HG03565 (cell line): ENCODE data around the gene LCK.

Source experiments
- ATAC-seq: cut with Tn5 transposase; IDR thresholded peaks from one replicate; pipeline ENCODE4 v1.9.1; 2021; ENCODE audit warnings: mild to moderate bottlenecking, moderate library complexity; ENCODE audit not compliant: unreplicated experiment

Gene LCK

GRCh38 chr1:32250893-32251716 is at the start of gene LCK:
LCK (plus strand) TSS chr1:32251265; CDS start chr1:32274330, 23,065 bp downstream.
- no peak for ATAC-seq

DNA sequence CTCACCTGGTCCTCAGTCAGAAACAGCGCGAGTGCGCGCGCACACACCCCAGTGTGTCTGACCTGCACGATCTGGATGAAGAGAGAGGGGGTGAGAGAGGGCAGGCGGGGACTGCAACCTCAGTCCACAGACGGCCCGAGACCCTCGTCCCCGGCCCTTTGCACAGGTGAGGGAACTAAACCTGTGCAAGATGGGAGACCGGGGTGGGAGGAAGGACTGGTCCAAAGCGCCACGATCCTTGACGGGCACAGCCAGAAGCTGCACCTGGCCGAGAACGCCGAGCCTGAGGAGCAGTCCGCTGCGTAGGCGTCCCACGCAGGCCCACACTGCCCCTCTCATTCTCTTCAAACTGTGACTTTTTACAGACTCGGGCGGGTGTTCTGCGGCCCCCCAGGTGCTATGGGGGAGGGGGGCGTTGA is 46.1 kb upstream of the LCK start:
- no peak for ATAC-seq

- peak; percentile 60 for ATAC-seq
These were observed 45.4 kb upstream of the LCK start, which contains the start of gene IQCC for GRCh38 chr1:32205401-32206370. IQCC (plus strand) TSS chr1:32205671; CDS start chr1:32205682, 11 bp downstream.

GRCh38 chr1:32208469-32208868 is 42.6 kb upstream of the LCK start:
- no peak for ATAC-seq

DNA sequence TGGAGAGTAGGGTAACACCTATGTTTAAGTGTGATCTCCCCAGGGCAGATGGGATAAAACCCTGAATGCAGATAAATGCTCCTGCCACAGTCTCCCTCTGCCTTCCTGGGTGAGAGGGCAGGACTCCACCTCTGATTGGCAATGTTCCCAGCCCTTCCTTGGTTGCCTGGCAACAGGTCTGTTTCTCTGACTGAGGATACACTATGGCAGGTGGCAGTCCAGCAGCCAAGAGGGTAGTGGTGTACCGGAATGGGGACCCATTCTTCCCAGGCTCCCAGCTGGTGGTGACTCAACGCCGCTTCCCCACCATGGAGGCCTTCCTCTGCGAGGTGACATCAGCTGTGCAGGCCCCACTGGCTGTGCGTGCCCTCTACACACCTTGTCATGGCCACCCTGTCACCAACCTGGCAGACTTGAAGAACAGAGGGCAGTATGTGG is 42.2 kb upstream of the LCK start, which contains the start of gene DCDC2B:
TSS of gene DCDC2B (plus strand) at position 199 of the 438 bp plus-strand sequence. CDS start at position 204, 5 bp downstream.
- no peak for ATAC-seq

DNA sequence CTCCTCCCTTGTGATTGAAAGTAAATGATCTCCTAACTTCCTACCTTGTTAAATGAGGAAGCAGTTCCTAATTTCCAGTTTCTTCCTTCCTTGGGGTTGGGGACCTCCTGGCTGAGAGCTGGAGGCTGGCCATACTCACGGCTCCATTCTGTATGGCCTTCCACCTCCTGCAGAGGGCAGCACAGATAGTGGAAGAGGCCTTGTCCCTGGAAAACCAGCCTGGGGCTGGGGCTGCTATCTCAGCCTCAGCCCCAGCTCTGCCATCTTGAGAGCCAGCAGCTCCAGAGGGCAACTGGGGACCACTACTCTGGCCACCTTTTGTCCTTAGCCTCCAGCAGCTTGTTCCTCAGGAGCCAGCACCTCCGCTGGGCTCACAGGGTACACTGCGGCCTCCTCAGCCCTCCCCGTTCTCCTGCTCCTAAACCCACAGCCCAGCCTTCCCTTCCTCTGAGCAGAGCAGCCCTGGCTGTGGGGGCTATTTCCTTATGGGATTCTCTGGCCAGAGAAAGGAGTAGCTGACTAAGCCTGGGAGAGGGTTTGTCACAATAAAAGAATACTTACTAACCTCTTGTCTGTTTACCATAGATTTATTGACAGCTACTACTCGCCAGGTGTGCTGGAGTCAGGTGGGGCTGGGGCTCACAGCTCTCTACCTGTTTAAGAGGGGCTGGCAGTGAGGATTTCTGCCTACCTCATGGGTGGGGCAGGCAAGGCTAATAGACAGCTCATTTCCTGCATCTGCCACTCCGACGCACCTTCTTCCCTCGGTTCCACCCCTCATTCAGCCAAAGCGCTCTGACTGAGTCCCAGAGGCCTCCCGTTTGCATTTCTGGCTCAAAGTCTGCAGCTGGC is 35.2 kb upstream of the LCK start:
- ATAC-seq, result no peak

DNA sequence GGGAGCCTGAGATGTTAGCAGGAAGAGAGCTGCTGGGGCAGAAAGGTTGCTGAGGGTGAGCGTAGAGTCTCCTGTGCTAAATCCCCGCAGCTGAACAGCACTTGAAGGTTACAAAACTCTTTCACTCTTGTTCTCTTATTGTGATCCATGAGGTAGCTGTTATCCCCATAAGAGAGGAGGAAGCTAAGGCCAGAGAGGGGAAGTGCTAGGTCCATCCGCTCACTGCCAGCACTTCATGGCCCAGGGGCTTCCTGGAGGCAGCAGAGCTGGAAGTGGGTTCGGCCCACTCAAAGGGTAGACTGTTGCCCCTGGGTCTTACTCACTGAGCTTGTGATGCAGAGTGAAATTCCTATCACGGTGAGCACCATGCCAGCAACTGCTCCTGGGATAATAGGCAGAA is 34.5 kb upstream of the LCK start:
- ATAC-seq, result no peak

GRCh38 chr1:32219022-32219421 is 32.0 kb upstream of the LCK start:
- ATAC-seq, result no peak

- ATAC-seq, result no peak
These were observed 30.1 kb upstream of the LCK start for GRCh38 chr1:32220746-32221580.

GRCh38 chr1:32221581-32221979 is 29.5 kb upstream of the LCK start:
- no peak for ATAC-seq

DNA sequence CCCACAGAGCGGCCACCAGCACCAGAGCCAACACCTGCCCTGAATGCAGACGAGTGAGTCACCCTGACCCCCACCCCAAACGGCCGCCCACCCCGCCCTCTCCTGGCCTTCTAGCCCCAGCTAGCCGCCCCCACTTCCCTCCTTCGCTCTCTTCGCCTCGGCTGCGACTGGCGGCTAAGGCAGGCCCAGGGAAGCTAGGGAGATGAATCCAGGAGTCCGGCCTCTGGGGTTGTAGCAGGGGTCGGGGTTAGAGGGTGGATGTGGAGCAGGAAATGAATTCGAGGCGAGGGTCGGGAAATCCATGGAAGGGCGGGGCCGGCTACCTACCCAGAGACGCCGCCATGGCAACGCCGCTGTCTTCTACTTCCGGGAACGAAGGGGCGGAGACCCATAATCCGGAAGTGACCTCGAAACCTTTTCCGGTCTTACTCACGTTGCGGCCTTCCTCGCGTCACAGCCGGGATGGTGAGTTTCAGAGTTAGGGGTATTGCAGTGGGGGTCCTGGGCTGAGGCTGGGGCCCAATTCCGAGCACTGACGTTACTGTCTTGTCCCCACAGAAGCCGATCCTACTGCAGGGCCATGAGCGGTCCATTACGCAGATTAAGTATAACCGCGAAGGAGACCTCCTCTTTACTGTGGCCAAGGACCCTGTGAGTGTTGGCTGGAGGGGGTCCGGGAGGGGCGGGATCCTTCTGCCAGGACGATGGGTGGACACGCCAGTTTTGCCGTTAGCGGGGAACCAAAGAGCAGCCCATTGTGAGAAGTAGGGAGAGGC is 28.9 kb upstream of the LCK start, which contains the start of the genes EIF3I and TMEM234:
TSS of gene EIF3I (plus strand) at position 428 of the 776 bp plus-strand sequence. CDS start at position 463, 35 bp downstream.
TSS of gene TMEM234 (minus strand) at position 374 of the 776 bp plus-strand sequence. CDS start at position 343, 31 bp downstream.
- peak; percentile 90 for ATAC-seq

DNA sequence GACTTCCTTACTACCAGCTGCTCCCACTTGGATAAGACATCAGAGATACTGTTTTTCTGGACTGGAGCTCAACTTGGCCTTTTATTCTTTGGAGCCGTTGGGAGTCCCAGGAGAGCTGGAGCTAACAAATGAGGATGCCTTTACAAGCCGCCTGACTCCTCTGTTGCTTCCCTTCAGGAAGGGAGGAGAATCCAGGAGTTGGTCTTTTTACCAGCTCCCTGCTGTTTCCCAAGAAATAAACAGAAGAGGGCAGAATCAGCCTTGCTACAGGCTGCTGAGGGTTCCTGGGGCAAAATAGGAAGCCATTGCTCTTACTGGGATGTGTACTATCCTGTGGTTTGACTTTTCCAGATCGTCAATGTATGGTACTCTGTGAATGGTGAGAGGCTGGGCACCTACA is 27.4 kb upstream of the LCK start:
- no peak for ATAC-seq

GRCh38 chr1:32224285-32224684 is 26.8 kb upstream of the LCK start:
- no peak for ATAC-seq

GRCh38 chr1:32228771-32229170 is 22.3 kb upstream of the LCK start:
- no peak for ATAC-seq

DNA sequence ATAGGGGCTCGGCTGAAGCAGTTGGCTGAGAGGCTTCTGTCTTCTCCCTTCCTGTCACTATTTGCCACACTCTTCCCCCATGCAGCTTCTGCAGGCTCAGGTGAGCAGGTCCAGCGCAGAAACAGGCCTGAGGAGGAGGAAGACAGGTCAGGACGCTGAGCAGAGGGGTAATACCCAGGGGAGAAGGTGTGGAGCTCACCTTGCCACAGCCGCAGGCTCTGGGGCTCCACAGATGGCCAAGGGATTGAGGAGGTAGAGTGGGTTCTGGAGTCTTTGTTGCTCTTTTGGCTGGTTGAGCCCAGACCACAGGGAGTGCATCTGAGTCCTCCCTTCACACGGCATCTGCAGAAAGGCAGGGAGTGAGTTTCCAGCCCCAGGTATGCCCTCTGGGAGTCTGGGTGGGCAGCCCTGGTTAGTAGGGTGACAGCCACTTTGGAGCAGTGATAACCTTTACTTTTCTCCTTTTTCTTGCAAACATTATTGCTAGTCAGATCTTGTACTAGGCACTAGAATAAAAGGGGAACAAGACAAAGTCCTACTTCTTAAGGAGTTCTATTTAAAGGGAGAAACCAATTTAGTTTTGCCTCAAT is 19.1 kb upstream of the LCK start:
- ATAC-seq, result no peak

DNA sequence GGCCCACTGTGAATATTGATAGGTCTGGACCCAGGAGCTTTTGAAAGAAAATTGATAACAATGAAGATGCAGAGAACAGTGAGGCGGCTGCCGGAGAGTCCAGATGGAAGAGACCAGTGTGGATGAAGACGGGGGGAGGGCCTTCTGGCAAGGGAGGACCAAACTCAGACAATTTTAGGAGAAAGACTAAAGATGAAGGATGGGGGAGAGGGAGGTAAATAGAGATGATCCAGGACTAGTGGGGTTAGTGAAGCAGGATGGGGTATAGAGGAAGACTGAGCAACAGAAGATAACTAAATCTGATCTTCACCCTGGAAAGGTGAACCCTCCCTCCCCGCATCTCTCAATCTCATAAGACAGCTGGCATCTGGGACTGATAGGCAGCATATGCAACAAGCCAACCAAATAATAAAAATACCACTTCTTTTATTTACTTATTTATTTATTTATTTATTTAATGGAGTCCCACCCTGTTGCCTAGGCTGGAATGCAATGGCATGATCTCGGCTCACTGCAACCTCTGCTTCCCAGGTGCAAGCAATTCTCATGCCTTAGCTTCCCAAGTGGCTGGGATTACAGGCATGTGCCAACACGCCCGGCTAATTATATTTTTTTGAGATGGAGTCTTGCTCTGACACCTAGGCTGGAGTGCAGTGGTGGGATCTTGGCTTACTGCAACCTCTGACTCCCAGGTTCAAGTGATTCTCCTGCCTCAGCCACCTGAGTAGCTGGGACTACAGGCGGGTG is 18.3 kb upstream of the LCK start:
- no peak for ATAC-seq

DNA sequence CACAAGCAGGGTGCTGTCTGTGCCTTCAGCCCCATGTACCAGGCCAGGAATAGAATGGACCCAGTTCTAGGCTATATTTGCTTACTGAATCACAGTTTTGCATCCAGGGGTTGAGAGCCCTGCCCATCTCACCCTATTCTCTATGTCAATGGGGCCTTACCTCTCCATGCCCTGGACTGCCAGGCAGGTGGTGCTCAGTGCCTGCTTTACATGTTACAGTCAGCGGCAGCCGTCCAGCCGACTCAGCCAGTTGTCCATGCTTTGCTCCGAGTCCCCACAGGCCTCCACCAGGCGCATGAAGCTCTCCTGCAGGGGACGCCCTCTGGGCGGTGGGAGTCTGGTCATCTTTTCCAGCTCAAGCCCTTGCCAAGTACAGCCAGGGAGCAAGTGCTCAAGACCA is 16.3 kb upstream of the LCK start:
- no peak for ATAC-seq
